CD4-positive, alpha-beta T cell (primary cell): ENCODE results near the gene FXYD6. TPM values are rescaled to one million over a fixed set of nuclear protein-coding genes. Genes with fewer than 3 reads are reported as not detected.

Experiments used
- ATAC-seq: fragments of 200-7000 bp; cut with Tn5 transposase; one replicate; pipeline ENCODE4 v1.10.0; 2022; ENCODE audit warnings: mild to moderate bottlenecking; ENCODE audit not compliant: poor library complexity
- CTCF ChIA-PET: fragments of 350-600 bp; sonication (Branson Sonifier 250); formaldehyde crosslinking; loops from one replicate; lab custom pipeline; 2021; ENCODE audit warnings: antibody characterized with exemption, inconsistent platforms; lab: Charles Lee
- POLR2A ChIA-PET: fragments of 350-600 bp; sonication (Branson Sonifier 250); formaldehyde crosslinking; loops from one replicate; lab custom pipeline; 2021; ENCODE audit warnings: antibody characterized with exemption, inconsistent platforms; lab: Charles Lee
- DNase-seq, 14 experiments: peaks; one replicate each; pipeline ENCODE4 v3.0.0-alpha.2; 2013 to 2020; ENCODE audit warnings: mixed read lengths in 2 of 14
- H3K27ac ChIP-seq, 2 donors: one replicate each; pipeline versions ENCODE4 v1.5.1 to v1.7.0; 2013; ENCODE audit warnings: low read length in 2 of 2, low read depth in 1 of 2, mild to moderate bottlenecking in 1 of 2
- H3K27me3 ChIP-seq, 2 experiments: 1 replicate in 1 of 2; 2 replicates in 1 of 2; pipeline versions ENCODE4 v1.6.1 to v1.7.0; 2013; ENCODE audit warnings: low read length in 2 of 2, control low read depth in 1 of 2, mild to moderate bottlenecking in 1 of 2, moderate library complexity in 1 of 2; ENCODE audit not compliant: insufficient read depth in 2 of 2, control insufficient read depth in 1 of 2
- H3K36me3 ChIP-seq: one replicate; pipeline ENCODE4 v1.6.1; 2013; ENCODE audit warnings: low read length, control low read depth; ENCODE audit not compliant: insufficient read depth
- H3K4me1 ChIP-seq: one replicate; pipeline ENCODE4 v1.6.1; 2013; ENCODE audit warnings: low read length, control low read depth; ENCODE audit not compliant: insufficient read depth
- H3K4me3 ChIP-seq: one replicate; pipeline ENCODE4 v1.5.1; 2013; ENCODE audit warnings: mild to moderate bottlenecking, low read length, moderate library complexity
- H3K9me3 ChIP-seq, 2 experiments: 1 replicate in 1 of 2; 2 replicates in 1 of 2; pipeline versions ENCODE4 v1.6.1 to v1.7.0; 2013; ENCODE audit warnings: low read length in 2 of 2, mild to moderate bottlenecking in 2 of 2, control low read depth in 1 of 2, moderate library complexity in 1 of 2; ENCODE audit not compliant: control insufficient read depth in 1 of 2, insufficient read depth in 1 of 2
- H3K27ac Mint-ChIP-seq: one replicate; pipeline ENCODE4 v1.8.0; 2020; ENCODE audit warnings: mixed read lengths
- H3K27me3 Mint-ChIP-seq: one replicate; pipeline ENCODE4 v1.8.0; 2021; ENCODE audit warnings: mixed read lengths
- H3K36me3 Mint-ChIP-seq: one replicate; pipeline ENCODE4 v1.8.0; 2021; ENCODE audit warnings: low read depth, mixed read lengths
- H3K4me1 Mint-ChIP-seq: one replicate; pipeline ENCODE4 v1.8.0; 2021; ENCODE audit warnings: low read depth, mixed read lengths
- H3K4me3 Mint-ChIP-seq: one replicate; pipeline ENCODE4 v1.8.0; 2020; ENCODE audit warnings: mild to moderate bottlenecking, mixed read lengths
- H3K9me3 Mint-ChIP-seq: one replicate; pipeline ENCODE4 v1.8.0; 2020; ENCODE audit warnings: mixed read lengths
- CTCF ChIP-seq: fragments of 200-600 bp; IDR thresholded peaks from one replicate; pipeline ENCODE4 v1.8.0; 2022; ENCODE audit warnings: antibody characterized with exemption, mild to moderate bottlenecking
- intact Hi-C, 2 experiments: fragments of 100-400 bp; cut with DNase I in 1 of 2; cut with micrococcal nuclease in 1 of 2; formaldehyde crosslinking; loops; one replicate each; pipeline versions ENCODE4 v1.15.1 to v1.9.0; 2023 to 2025; cut with DNase I, micrococcal nuclease
- total RNA-seq, 174 experiments: library from RNA in 2 of 174; stranded (reverse) in 2 of 174; gene quantifications; one replicate each; pipeline ENCODE4 v1.2.3 and lab custom pipeline; 2021 to 2026

FXYD6 gene
- total RNA-seq, 2 experiments from 2014 or later, result not detected

GRCh38 chr11:117824571-117825537 is 51.6 kb downstream of the FXYD6 start, which contains the start of gene FXYD2:
Gene FXYD2, minus strand, starts transcription at chr11:117824744. Its CDS starts 66 bp downstream, at chr11:117824678.
- Histone ChIP-seq H3K4me3 (no peak within 1 kb of the TSS), H3K27me3 (no peaks in the 10 kb centered on the region), H3K9me3 (no peaks in the 10 kb centered on the region), H3K4me1 (peaks cover 61% of the 10 kb centered on the region), H3K36me3 (no peaks in the 10 kb centered on the region), H3K27ac (no peak within 1 kb of the TSS)
- intact Hi-C loops, result loop anchor here in 1 of 2 experiments (5.0 kb wide), 1 partner anchor 127 kb away; no protein-coding TSS in a partner anchor
- H3K27ac Mint-ChIP-seq, result peak within 1 kb of the TSS; percentile 50
- peaks cover 56% of the 10 kb centered on the region for H3K4me1 Mint-ChIP-seq
- no peaks in the 10 kb centered on the region for H3K36me3 Mint-ChIP-seq
- no peaks in the 10 kb centered on the region for H3K9me3 Mint-ChIP-seq
- POLR2A ChIA-PET, result interaction anchor here (1.2 to 1.5 kb wide), 2 partner anchors 126 to 176 kb away, joined by 3 to 8 read pairs; no protein-coding TSS in a partner anchor
- TF ChIP-seq CTCF, result no peak
- DNase-seq (peak in 3 of 14 experiments; percentile 24 to 38 (median 33)), ATAC-seq (no peak)
- H3K27me3 Mint-ChIP-seq, result no peaks in the 10 kb centered on the region
- no peak within 1 kb of the TSS for H3K4me3 Mint-ChIP-seq
- CTCF ChIA-PET, result interaction anchor here (3.5 kb wide), 1 partner anchor 16 kb away, joined by 21 read pairs; no protein-coding TSS in a partner anchor

GRCh38 chr11:117823946-117824420 is 52.5 kb downstream of the FXYD6 start:
- no peaks in the 10 kb centered on the region for H3K9me3 Mint-ChIP-seq
- ATAC-seq, result no peak
- DNase-seq, result peak in 4 of 14 experiments; percentile 25 to 40 (median 33)
- intact Hi-C loops, result loop anchor here (1.0 to 5.0 kb wide), 3 partner anchors 123 to 229 kb away; no protein-coding TSS in a partner anchor
- H3K27ac Mint-ChIP-seq, result peak overlapping the region; percentile 50
- POLR2A ChIA-PET, result interaction anchor here (0.8 to 1.9 kb wide), 8 partner anchors 9 to 398 kb away, joined by 3 to 8 read pairs (median 4); no protein-coding TSS in a partner anchor
- H3K36me3 ChIP-seq, result no peaks in the 10 kb centered on the region
- peaks cover 56% of the 10 kb centered on the region for H3K4me1 Mint-ChIP-seq
- H3K27me3 ChIP-seq, result no peaks in the 10 kb centered on the region
- H3K36me3 Mint-ChIP-seq, result no peaks in the 10 kb centered on the region
- no peak for TF ChIP-seq CTCF
- H3K9me3 ChIP-seq, result no peaks in the 10 kb centered on the region
- no peak overlapping the region for H3K27ac ChIP-seq
- no peaks in the 10 kb centered on the region for H3K27me3 Mint-ChIP-seq
- peaks cover 57% of the 10 kb centered on the region for H3K4me1 ChIP-seq
- CTCF ChIA-PET, result interaction anchor here (1.1 to 3.5 kb wide), 6 partner anchors 12 to 348 kb away, joined by 3 to 21 read pairs (median 6); no protein-coding TSS in a partner anchor
- no peak overlapping the region for H3K4me3 ChIP-seq
- no peak overlapping the region for H3K4me3 Mint-ChIP-seq

GRCh38 chr11:117823294-117823945 is 53.0 kb downstream of the FXYD6 start:
- peaks cover 51% of the 10 kb centered on the region for H3K4me1 Mint-ChIP-seq
- intact Hi-C loops, result loop anchor here (1.0 to 5.0 kb wide), 3 partner anchors 124 to 230 kb away; no protein-coding TSS in a partner anchor
- no peaks in the 10 kb centered on the region for H3K27me3 ChIP-seq
- no peak overlapping the region for H3K27ac ChIP-seq
- H3K9me3 ChIP-seq, result no peaks in the 10 kb centered on the region
- ChIA-PET POLR2A (interaction anchor here (0.8 to 1.9 kb wide), 10 partner anchors 8 to 397 kb away, joined by 3 to 8 read pairs (median 4); partner anchors contain the start of gene IL10RA), CTCF (interaction anchor here (0.6 to 3.5 kb wide), 11 partner anchors 12 to 349 kb away, joined by 3 to 21 read pairs (median 5); no protein-coding TSS in a partner anchor)
- no peaks in the 10 kb centered on the region for H3K36me3 ChIP-seq
- TF ChIP-seq CTCF, result peak; percentile 38
- no peaks in the 10 kb centered on the region for H3K9me3 Mint-ChIP-seq
- no peaks in the 10 kb centered on the region for H3K36me3 Mint-ChIP-seq
- H3K4me3 Mint-ChIP-seq, result no peak overlapping the region
- H3K27ac Mint-ChIP-seq, result peak overlapping the region; percentile 50
- no peak overlapping the region for H3K4me3 ChIP-seq
- H3K4me1 ChIP-seq, result peaks cover 57% of the 10 kb centered on the region
- peak in 7 of 14 experiments; percentile 29 to 77 (median 59) for DNase-seq
- ATAC-seq, result peak; percentile 74
- no peaks in the 10 kb centered on the region for H3K27me3 Mint-ChIP-seq
